ENCODE measurements around the gene RNU6-9.

Gene RNU6-9

DNA sequence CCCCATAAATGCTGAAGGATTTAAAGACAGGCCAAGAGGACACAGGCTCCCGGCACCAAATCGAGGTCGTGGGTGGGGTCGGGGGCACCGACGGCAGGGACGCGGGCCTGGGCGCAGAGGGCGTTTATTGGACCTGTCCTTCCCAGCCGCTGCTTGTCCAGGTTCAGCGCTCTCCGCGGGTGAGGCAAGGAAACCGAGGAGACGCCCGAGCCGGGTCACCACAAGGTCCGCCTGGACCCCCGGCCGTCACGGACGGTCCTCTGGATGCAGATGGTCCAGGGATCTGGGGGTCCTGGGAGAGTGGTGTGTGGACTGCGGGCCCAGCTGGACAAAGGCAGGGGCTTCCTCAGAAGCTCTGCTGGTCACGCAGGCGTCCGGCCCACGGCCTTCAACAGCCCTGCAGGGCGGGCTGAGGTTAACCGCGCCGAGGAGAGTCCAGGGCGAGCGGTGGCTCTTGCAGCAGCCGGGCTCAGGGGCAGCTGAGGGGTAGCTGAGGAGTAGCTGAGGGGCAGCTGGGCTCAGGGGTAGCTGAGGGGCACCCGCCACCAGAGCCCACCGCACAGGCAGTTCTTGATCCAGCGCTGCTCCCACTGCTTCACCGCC is 25.3 kb upstream of the RNU6-9 start:
- H3K4me2 ChIP-seq (ENCODE audit: low read depth, low read length): no peak overlapping the region

DNA sequence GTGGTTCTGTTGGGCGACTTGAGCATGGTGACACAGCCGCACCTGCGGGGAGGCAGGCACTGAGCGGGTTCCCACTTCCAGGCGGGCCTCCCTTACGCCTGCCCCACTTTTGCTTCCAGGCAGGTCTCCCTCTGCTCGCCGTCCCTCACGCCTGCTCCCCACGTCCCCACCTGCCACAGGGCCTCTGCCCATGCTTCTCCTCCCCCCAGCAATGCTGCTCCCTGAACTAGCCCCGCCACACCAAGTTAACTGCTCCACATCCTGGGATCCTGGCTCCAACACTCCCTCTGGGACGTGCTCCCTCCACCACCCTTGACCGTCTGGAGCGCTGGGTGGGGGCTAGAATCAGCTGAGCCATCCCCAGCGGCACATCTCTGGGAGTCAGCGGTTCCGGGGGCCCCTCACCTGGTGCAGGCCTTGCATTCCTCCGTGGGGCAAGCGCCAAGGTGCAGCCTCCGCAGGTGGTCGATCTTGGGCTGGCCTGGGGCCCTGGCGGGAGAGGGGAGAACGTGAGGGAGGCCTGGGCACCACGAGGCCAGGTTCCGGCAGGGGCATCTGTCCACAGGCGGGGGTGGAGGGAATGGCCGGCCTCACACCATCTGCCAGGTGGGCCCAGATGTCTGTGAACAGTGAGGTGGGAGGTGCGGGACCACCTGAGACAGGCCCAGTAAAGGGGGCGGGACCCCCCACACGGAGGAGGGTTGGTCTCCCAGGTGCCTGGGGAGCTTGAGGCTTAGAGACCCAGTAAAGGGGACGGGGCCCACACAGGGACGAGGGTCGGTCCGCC is 24.6 kb upstream of the RNU6-9 start:
- peaks cover 14% of the 10 kb centered on the region for H3F3A ChIP-seq (ENCODE audit: insufficient read depth, low read length)
- no peak overlapping the region for H3K4me2 ChIP-seq (ENCODE audit: low read depth, low read length)
- no peak overlapping the region for H3K9ac ChIP-seq (ENCODE audit: low read length)
- H4K20me1 ChIP-seq (ENCODE audit: insufficient read depth, low read length): 0 out of 2 replicates have a peak, but pooled peaks cover 3% of the 10 kb centered on the region
- TF ChIP-seq CTCF (IDR thresholded peaks at IDR 0.05; ENCODE audit: low read length) (no peak), EZH2 (optimal IDR thresholded peaks at IDR 0.05; ENCODE audit: low read depth, low read length) (no peak), EZH2phosphoT487 (IDR thresholded peaks at IDR 0.05; ENCODE audit: low read length) (no peak)
- no peak for DNase-seq
- H3K4me1 ChIP-seq (ENCODE audit: low read length): 0 out of 2 replicates have a peak, but pooled peaks cover 7% of the 10 kb centered on the region
- H3K27ac ChIP-seq (ENCODE audit: low read length): no peak overlapping the region
- H3K4me3 ChIP-seq (ENCODE audit: low read length): no peak overlapping the region
- no peaks in the 10 kb centered on the region for H3K27me3 ChIP-seq (replicated peaks; ENCODE audit: insufficient read depth, low read length)
- H3K9me2 ChIP-seq (replicated peaks; ENCODE audit: insufficient read depth, low read length): no peaks in the 10 kb centered on the region
- H3K36me3 ChIP-seq (replicated peaks; ENCODE audit: insufficient read depth, low read length): no peaks in the 10 kb centered on the region
- H3K79me2 ChIP-seq (ENCODE audit: low read length): no peaks in the 10 kb centered on the region
- no peak overlapping the region for H2AFZ ChIP-seq (ENCODE audit: low read length)
- no peaks in the 10 kb centered on the region for H3K9me3 ChIP-seq (replicated peaks; ENCODE audit: insufficient read depth, low read length)

More for the DNA sequence above, 25.3 kb upstream of the RNU6-9 start:
- Histone ChIP-seq H3K9ac (ENCODE audit: low read length) (no peak overlapping the region), H3F3A (ENCODE audit: insufficient read depth, low read length) (peaks cover 14% of the 10 kb centered on the region), H3K27ac (ENCODE audit: low read length) (no peak overlapping the region), H3K27me3 (replicated peaks; ENCODE audit: insufficient read depth, low read length) (no peaks in the 10 kb centered on the region), H3K79me2 (ENCODE audit: low read length) (no peaks in the 10 kb centered on the region), H3K4me3 (ENCODE audit: low read length) (no peak overlapping the region), H3K4me1 (ENCODE audit: low read length) (peaks cover 10% of the 10 kb centered on the region), H3K36me3 (replicated peaks; ENCODE audit: insufficient read depth, low read length) (no peaks in the 10 kb centered on the region), H2AFZ (ENCODE audit: low read length) (no peak overlapping the region), H3K9me2 (replicated peaks; ENCODE audit: insufficient read depth, low read length) (no peaks in the 10 kb centered on the region), H3K9me3 (replicated peaks; ENCODE audit: insufficient read depth, low read length) (no peaks in the 10 kb centered on the region), H4K20me1 (ENCODE audit: insufficient read depth, low read length) (0 out of 2 replicates have a peak, but pooled peaks cover 3% of the 10 kb centered on the region)
- TF ChIP-seq CTCF (IDR thresholded peaks at IDR 0.05; ENCODE audit: low read length) (no peak), EZH2phosphoT487 (IDR thresholded peaks at IDR 0.05; ENCODE audit: low read length) (no peak), EZH2 (optimal IDR thresholded peaks at IDR 0.05; ENCODE audit: low read depth, low read length) (no peak)
- no peak for DNase-seq

DNA sequence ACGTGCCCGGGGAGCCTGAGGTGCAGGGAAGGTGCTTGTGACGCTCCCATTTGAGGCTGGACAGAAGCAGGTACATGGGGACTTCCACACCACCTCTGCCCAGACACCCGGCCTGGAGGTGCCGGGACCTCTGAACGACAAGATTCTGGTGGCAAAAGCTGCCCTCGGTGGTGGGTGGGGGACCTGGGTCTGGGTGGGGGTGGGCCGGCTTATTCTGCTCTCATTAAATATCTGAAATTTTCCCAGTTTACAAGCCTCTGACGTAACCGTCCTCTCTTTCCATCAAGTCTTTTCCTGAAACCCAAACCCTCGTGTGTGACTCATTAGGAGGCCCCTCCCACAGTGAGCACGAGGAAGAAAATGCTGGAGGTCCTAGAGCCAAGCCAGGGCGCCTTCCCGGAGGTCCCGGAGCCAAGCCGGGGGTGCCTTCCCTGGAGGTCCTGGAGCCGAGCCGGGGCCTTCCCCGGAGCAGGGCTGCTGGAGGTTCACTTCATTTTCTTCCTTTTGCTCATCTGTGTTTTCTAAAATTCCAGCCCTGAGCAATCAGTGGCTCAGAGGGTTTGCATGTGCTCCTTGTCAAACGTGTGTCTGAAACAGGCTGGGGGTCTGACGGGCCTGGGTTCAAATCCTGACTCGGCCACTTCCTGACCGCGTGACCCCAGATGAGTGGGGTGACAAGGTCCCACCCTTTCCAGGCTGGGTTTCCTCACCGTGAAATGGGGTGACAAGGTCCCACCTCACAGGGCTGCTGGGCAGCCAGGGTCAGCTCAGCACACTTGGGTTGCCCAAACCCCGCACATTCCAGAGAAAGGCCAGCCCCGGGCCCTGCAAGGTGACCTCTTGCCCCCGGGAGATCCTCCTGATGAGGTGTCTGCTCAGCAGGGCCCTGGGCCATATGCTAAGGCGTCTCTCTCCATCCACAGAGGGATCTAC is 23.8 kb upstream of the RNU6-9 start:
- no peaks in the 10 kb centered on the region for H3K27me3 ChIP-seq (replicated peaks; ENCODE audit: insufficient read depth, low read length)
- no peak overlapping the region for H3K4me2 ChIP-seq (ENCODE audit: low read depth, low read length)
- no peak overlapping the region for H3K27ac ChIP-seq (ENCODE audit: low read length)
- H3F3A ChIP-seq (ENCODE audit: insufficient read depth, low read length): peaks cover 11% of the 10 kb centered on the region
- no peak for DNase-seq
- H3K79me2 ChIP-seq (ENCODE audit: low read length): no peaks in the 10 kb centered on the region
- H2AFZ ChIP-seq (ENCODE audit: low read length): no peak overlapping the region
- no peak overlapping the region for H3K4me3 ChIP-seq (ENCODE audit: low read length)
- H4K20me1 ChIP-seq (ENCODE audit: insufficient read depth, low read length): no peaks in the 10 kb centered on the region
- no peak for TF ChIP-seq EZH2phosphoT487 (IDR thresholded peaks at IDR 0.05; ENCODE audit: low read length)
- TF ChIP-seq EZH2 (optimal IDR thresholded peaks at IDR 0.05; ENCODE audit: low read depth, low read length): no peak
- TF ChIP-seq CTCF (IDR thresholded peaks at IDR 0.05; ENCODE audit: low read length): no peak
- no peak overlapping the region for H3K9ac ChIP-seq (ENCODE audit: low read length)
- no peaks in the 10 kb centered on the region for H3K9me2 ChIP-seq (replicated peaks; ENCODE audit: insufficient read depth, low read length)
- H3K4me1 ChIP-seq (ENCODE audit: low read length): 0 out of 2 replicates have a peak, but pooled peaks cover 7% of the 10 kb centered on the region
- H3K9me3 ChIP-seq (replicated peaks; ENCODE audit: insufficient read depth, low read length): no peaks in the 10 kb centered on the region
- no peaks in the 10 kb centered on the region for H3K36me3 ChIP-seq (replicated peaks; ENCODE audit: insufficient read depth, low read length)
